HG02973 (cell line): ENCODE results near the gene BPIFB1.

Source experiments
- ATAC-seq: cut with Tn5 transposase; IDR thresholded peaks from one replicate; pipeline ENCODE4 v1.9.1; 2021; ENCODE audit warnings: moderate library complexity; ENCODE audit not compliant: unreplicated experiment

The BPIFB1 gene

GRCh38 chr20:33272155-33272873 is 10.7 kb upstream of the BPIFB1 start:
- ATAC-seq = no peak

DNA sequence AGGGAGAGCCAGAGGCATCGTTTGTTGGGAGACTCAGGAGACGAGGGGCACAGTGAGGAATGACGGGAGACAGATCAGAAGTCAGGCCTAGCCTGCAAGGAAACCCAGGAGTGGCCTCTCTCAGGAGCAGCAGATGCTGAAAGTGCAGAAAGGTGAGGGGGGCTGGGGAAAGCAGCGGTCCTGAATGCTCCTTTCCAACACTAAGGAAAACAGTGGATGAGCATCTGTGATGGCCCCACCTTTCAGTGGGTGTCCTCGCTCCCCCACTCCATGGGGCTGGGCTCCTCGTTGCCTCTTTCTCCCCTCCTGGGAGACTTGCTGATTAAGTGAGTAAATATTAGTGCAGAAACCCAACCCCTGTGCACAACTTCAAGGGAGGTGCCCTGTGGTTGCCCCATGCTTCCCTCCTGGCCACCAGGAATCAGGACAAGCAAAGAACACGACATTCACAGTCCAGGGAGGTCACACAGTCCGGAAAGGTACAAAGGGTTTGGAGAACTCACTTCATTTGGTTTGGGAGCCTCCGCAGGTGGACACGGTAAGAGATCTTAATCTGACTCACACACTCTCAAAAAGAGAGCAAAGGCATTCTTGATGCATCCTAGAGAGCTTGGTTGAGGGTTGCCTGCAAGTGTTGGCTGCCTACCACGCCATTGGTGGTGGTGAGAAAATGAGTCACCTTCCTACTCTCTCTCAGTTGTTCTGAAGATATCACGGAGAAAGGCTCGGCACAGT is 9.7 kb upstream of the BPIFB1 start:
- ATAC-seq = no peak

- no peak for ATAC-seq
Measured at GRCh38 chr20:33275215-33275614, 7.8 kb upstream of the BPIFB1 start.

- ATAC-seq = no peak
Measured at GRCh38 chr20:33275871-33276270, 7.1 kb upstream of the BPIFB1 start.

- no peak for ATAC-seq
Measured at GRCh38 chr20:33276303-33277113, 6.5 kb upstream of the BPIFB1 start.

DNA sequence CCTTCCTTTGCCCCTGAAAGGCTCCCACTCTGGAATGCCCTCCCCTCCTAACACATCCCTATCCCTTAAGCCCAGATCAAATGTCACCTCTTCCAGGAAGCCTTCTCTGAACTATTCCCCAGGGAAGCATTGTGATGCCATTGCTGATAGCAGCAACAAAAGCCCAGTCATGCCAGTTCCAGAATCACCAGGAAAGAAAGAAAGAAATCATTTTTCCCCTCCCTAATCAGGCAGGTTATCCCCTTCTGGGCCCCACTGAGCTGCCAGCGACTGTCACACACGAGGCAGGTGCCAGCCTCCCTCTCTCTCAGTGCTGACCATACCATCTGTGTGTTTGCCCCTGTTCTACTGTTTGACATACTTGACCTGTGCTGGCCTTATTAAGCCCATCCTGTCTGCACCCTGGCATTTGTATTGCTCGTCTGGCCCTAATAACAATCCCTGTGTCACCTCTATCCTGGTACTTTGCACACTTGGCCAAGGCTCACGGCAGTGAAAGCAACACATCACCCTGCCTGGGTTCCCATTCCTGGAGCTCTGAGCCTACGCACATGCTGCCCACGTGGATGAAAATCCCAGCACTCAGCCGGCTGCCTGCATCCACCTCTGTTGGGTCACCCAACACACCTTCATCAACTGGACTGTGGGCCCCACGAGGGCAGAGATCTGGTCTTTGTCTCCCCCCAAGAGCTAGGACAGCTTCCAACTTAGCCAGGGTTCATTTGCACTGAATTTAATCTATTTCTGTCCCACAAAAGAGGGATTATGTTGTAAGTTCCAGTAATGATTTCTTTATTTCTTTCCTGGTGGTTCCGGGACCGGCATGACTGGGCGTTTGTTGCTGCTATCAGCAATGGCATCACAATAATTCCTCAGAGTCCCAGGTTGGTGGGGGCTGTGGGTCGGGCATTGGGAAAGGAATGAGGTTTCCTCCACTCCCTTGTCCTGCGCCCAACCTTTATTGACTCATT is 5.3 kb upstream of the BPIFB1 start:
- ATAC-seq = no peak

GRCh38 chr20:33278700-33279099 is 4.3 kb upstream of the BPIFB1 start:
- ATAC-seq = no peak

DNA sequence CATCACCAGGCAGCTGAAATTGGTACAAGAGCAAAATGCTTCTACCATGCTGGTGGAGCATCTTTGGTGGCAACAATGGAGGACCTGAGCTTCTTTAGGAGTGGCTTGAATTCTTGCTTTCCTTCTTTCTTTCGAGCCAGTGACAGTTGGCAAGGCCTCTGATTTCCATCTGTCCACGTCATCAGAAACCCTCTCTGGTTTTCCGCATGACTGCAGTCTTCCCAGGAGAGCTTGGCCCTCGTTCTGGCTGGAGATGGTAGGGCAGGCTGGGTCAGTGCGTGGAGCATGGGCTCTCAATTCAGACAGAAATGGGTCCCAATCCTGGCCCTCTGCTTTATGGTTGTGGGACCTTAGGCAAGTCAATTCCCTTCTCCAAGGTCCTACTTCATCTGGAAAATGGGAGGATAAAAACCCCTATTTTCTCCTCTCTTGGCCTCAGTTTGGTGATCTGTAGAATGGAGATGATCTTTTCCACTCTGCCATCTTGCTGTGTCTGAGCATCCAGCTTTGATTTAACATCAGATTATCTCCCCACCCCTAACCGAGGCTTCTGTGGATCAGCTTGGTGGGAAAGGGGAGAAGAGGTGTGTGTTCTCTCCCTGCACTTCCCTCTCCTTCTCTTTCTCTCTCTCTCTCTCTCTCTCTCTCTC is 3.6 kb upstream of the BPIFB1 start:
- ATAC-seq = no peak

GRCh38 chr20:33280000-33280680 is 2.9 kb upstream of the BPIFB1 start:
- ATAC-seq = no peak

DNA sequence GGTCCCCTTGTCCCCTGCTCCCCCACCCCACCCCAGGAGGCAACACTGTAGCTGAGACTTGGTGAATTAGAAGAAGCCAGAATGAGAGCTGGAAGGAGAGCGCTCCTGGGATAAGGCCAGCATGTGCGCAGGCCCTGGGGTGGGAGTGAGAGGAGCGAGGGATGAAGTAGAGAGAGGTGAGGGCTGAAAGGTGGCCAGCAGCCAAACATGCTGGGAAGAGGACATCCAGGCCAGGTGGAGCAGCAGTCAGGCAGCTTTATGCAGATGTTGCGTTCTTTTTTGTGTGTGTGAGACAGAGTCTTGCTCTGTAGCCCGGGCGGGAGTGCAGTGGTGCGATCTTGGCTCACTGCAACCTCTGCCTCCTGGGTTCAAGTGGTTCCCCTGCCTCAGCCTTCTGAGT is 2.2 kb upstream of the BPIFB1 start:
- no peak for ATAC-seq

DNA sequence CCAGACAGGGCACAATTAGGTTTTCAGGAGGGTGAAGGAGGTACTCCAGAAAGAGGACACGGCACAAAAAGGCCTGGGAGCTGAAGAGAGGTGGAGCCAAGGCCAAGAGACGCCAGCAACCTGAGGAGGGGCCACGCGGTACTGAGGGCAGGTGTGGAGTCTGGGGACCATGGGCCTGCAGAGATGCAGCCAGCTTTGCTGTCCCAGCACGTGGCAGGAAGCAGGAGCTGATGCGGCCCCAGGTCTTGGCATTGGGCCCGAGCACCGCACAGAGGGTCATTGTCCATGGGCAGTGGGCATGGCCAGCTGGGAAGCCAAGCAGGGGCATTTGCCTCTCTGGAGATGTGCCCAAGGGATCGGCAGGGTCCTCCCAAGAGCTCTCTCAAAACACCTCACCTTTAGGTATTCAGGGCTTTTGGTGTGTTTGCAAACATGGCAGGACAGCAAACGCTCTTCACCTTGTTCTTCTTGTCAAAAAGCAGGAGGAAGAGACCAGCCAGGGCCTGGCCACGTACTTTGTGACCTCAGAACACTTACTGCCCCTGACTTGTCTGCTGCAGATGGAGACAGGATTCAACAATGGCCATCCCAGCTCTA is 1.4 kb upstream of the BPIFB1 start:
- no peak for ATAC-seq

DNA sequence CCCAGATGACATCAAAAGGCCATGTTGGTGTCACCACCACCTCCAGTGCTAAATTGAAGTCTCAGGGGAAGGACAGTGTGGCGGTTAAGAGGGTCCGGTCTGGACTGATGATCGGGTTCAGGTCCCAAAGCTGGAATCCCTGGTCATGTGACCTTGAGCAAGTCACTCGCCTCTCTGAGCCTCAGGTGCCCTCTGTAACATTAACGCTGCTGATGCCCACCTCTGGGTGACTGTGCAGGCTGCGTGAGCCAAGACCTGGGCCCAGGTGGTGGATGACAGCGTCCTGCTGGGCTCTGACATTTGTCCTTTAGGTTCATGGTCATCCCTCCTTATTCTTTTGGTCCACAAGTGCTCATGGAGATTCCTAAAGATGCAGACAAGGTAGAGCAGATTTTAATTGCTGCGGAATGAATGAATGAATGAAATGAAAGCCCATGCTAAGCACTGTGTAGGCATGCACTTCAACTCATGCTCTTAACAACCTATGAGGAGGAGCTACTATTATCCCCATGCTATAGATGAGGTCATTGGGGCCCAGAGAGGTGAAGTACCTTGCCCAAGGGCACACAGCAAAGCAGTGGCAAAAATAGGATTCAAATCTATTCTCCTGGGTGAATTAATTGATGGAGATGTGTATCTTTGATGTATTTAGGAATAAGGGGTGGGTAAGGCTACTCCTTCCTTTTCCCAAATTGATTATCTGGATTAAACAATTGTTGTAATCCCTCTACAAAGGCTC is 649 bp upstream of the BPIFB1 start:
- ATAC-seq = no peak

DNA sequence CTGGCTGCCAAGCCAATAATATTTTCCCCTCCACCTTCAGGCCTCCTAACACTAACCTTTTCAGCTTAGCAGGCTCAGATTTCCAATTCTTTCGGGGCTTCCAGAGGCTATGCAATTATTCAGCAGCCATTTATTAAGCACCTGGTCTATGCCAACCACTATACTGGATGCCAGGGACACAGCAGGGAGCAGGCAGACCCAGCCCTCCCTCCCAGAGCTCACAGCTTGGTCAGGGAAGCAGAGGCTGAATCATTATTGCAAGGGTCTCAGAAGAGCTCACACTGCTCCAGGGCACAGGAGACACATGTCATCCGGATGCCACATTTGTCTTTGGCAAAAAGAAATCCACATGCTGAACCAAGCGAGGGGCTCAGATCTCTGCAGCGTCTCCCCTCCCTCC is 1.3 kb downstream of the BPIFB1 start:
- no peak for ATAC-seq

GRCh38 chr20:33284937-33285336 is 1.9 kb downstream of the BPIFB1 start:
- ATAC-seq = no peak

GRCh38 chr20:33285861-33286495 is 3.0 kb downstream of the BPIFB1 start:
- no peak for ATAC-seq

DNA sequence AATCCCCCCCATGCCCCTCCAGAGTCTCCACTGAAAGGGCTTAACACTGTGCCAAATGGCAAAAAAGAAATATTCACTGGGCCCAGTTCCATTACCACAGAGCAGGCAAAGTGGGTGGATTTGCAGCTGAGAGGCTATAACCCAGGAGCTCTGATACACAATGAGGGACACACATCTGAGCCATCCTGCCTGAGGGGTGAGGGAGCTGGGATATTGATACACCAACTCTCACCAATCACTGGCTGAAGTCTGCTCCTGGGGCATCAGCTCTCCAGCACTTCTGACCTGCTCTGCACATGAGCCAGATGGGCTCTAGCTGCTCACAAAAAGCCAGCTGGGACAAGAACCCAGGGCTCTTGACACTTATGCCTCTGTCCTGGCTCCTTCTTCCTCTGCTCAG is 4.9 kb downstream of the BPIFB1 start:
- no peak for ATAC-seq

DNA sequence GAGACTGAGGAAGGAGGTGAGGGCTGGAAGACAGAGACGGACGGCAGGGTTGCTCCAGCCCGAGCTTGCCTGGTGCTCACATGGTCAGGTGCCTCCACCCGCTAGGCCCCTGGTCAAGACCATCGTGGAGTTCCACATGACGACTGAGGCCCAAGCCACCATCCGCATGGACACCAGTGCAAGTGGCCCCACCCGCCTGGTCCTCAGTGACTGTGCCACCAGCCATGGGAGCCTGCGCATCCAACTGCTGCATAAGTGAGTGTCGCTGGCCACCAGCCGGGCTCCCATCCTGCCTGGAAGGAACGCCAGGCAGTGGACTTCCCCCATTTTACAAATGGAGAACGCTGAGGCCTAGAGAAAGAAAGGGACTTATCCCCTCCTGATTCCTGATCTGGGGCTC is 7.8 kb downstream of the BPIFB1 start:
- ATAC-seq = no peak

DNA sequence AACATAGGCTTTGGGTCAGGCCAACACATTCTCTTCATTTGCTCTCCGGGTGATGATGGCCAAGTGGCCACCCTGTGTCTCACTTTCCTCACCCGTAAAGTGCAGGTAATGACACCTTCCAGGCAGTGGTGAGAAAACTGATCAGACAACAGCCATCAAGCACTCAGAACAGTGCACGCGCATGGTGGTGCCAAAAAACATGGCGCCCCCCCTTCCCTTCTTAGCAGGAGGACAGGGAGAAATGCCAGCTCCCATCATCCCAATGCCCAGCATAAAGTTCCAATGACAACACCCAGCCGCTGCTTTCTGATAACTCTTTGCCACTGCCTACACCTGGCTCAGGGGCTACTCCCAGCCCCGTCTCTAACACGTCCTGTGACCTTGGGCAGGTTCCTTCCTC is 8.4 kb downstream of the BPIFB1 start:
- ATAC-seq = no peak
